Gastroesophageal sphincter (tissue), 3 donors: ENCODE results near the gene SPATA31E1.

Source experiments
- CTCF ChIP-seq, 4 experiments: fragments of 200-600 bp in 2 of 4; fragments of 450-650 bp in 2 of 4; sonication (generic) in 1 of 4; IDR thresholded peaks; one replicate each; pipeline ENCODE4 v1.5.1; 2017 to 2019; ENCODE audit warnings: antibody characterized with exemption in 4 of 4, mild to moderate bottlenecking in 2 of 4, moderate library complexity in 2 of 4
- EP300 ChIP-seq: sonication (generic); formaldehyde crosslinking; IDR thresholded peaks from one replicate; pipeline ENCODE4 v1.6.1; 2017; ENCODE audit warnings: antibody characterized with exemption, mild to moderate bottlenecking
- POLR2A ChIP-seq, 2 donors: fragments of 450-650 bp; IDR thresholded peaks; one replicate each; pipeline ENCODE4 v1.6.1; 2017; ENCODE audit warnings: antibody characterized with exemption in 2 of 2, mild to moderate bottlenecking in 2 of 2, moderate library complexity in 1 of 2
- POLR2AphosphoS5 ChIP-seq: sonication (generic); formaldehyde crosslinking; IDR thresholded peaks from one replicate; pipeline ENCODE4 v1.6.1; 2017; ENCODE audit warnings: antibody characterized with exemption

- TF ChIP-seq CTCF (IDR thresholded peaks at IDR 0.05): no peak
- no peak for TF ChIP-seq POLR2A (IDR thresholded peaks at IDR 0.05)
- no peak for TF ChIP-seq EP300
- TF ChIP-seq POLR2AphosphoS5: no peak
Observed at GRCh38 chr9:87885484-87886189, 3.0 kb downstream of the SPATA31E1 start.
